Right lobe of liver (tissue), 4 donors: ENCODE measurements around the gene LAG3.

ENCODE experiments used
- POLR2A ChIP-seq: fragments of 450-650 bp; IDR thresholded peaks from one replicate; pipeline ENCODE4 v1.6.1; 2017; ENCODE audit warnings: antibody characterized with exemption, mild to moderate bottlenecking
- TF ChIP-seq, protein P1 (sequence below), 4 donors: fragments of 200-600 bp in 3 of 4; fragments of 450-650 bp in 1 of 4; IDR thresholded peaks; one replicate each; pipeline versions ENCODE4 v1.5.1 to v1.8.0; 2016 to 2022; ENCODE audit warnings: antibody characterized with exemption in 4 of 4, mild to moderate bottlenecking in 2 of 4
- donor health status: DM: no; HTN: no; CAD: no.
- donor health status: DM: no; HTN: no; CAD: no.
- donor health status: DM: no; HTN: yes; CAD: no.

DNA sequence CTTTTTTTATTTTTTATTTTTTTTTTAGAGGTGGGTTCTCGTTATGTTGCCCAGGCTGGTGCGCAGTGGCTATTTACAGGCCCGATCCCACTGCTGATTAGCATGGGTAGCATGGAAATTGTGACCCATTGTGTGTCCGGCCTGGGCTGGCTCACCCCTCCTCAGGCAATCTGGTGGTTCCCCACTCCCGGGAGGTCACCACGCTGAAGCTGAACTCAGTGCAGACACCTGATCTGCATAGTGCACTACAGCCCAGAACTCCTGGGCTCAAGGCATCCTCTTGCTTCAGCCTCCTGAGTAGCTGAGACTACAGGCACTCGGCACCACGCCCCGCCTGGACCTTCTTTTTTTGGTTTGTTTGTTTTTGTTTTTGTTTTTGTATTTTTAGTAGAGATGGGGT lies 11.5 kb downstream of the LAG3 start:
- TF ChIP-seq, protein P1, sequence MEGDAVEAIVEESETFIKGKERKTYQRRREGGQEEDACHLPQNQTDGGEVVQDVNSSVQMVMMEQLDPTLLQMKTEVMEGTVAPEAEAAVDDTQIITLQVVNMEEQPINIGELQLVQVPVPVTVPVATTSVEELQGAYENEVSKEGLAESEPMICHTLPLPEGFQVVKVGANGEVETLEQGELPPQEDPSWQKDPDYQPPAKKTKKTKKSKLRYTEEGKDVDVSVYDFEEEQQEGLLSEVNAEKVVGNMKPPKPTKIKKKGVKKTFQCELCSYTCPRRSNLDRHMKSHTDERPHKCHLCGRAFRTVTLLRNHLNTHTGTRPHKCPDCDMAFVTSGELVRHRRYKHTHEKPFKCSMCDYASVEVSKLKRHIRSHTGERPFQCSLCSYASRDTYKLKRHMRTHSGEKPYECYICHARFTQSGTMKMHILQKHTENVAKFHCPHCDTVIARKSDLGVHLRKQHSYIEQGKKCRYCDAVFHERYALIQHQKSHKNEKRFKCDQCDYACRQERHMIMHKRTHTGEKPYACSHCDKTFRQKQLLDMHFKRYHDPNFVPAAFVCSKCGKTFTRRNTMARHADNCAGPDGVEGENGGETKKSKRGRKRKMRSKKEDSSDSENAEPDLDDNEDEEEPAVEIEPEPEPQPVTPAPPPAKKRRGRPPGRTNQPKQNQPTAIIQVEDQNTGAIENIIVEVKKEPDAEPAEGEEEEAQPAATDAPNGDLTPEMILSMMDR (IDR thresholded peaks at IDR 0.05): no peak
- no peak for TF ChIP-seq POLR2A
